ENCODE measurements around the gene NGEF.
"Not testable (repeated sequence)": the region's sequence is repeated elsewhere in the genome, so short reads cannot be mapped to it uniquely, and the experiment has no call there.

The NGEF gene

DNA sequence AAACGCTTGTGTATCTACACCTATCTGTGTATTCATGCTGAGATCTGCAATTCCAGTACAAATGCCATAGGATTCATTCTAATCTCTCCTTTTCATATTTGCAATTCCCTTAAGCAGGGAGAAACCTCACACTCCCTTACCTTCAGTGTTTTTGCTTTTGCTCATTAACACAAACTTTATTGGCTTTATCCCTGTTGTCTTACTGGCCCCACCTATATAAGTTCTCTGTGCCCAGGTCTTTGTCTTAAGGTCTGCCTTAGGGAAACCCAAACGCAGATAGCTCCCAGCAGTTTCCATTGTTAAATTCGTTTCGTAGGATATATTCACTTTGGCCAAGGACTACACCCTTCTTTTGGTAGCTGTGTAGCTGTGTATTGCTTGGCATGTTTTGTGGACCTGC, 147.0 kb downstream of the NGEF start:
- DNase-seq, result no peak

DNA sequence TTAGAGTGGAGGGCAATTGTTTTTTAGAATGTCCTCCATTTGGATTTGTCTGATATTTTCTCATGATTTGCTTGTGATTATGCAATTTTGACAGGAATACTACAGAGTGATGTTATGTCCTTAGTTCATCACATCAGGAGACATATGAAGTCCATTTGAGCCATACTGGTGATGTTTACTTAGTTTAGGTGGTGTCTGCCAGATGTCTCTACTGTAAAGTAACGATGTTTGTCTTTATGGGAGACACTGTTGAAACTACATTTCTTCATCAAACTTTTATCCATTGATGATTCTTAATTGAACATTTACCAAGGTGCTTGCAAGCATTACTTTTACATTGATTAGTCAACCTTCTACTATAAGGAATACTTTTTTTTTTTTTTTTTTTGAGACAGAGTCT, 147.9 kb downstream of the NGEF start:
- DNase-seq, result no peak

DNA sequence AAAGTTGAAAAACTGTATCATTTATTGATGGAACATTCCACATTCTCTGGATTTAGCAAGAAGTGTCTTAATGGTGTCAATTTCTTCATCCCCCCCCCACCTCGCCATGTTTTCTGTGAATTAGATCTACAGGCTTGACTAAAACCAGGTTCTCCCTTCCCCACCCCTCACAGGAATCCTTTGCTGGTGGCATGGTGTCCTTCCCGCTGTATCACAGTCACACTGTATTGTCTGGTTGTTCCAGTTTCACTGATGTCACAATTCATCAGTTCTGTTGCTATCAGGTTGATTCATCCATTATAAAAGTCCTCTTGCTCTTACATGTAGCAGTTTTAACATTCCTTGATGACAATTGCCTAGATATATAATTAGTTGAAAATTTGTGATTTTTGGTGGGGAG, 149.1 kb downstream of the NGEF start:
- DNase-seq, result no peak

DNA sequence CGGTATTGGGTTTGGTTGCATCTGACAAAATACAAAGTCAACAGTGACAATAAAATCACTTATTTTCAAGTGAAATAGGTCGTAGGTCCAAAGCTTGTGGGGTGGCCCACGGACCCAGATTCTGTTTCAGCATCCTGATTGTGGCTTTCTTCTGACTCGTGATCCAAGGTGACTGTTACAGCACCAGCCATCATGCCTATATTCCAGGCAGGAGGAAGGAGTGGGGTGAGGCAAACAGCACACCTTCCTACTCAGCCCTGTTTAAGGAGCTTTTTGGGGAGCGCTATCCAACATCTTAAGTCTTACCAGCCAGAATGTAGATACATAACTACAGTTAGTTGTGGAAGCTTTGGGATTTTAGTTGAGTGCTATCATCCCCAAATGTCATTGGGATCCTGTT, 151.7 kb downstream of the NGEF start:
- no peak for DNase-seq

DNA sequence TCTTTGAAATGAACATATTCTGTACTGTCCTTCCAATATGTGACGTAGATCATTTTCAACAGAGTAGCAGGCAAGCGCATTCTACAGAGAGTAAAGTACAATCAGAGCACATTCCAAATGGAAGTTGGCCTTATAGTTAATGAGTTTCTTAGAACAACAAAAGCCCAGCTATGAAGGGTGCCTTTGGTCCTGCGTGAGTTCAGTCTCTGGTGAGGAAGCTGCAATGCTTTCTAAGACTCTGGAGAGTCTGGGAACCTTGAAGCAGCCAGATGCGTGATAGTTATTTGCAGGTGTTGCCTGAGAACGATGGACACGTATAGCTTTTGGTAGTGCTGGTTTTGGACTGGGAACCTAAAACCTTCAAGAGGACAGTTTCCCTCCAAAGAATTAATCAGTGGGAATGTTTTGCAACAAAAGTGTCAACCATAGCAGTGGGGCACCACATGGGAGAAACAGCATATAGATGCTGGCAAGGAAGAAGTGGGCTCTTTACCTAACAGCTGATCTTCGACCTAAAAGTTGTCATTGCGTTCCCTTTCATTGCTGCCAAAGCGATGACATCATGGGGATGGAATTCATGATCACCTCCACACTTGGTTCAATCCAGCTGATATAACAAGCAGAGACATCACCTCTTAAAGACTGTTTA, 152.3 kb downstream of the NGEF start:
- no peak for DNase-seq

DNA sequence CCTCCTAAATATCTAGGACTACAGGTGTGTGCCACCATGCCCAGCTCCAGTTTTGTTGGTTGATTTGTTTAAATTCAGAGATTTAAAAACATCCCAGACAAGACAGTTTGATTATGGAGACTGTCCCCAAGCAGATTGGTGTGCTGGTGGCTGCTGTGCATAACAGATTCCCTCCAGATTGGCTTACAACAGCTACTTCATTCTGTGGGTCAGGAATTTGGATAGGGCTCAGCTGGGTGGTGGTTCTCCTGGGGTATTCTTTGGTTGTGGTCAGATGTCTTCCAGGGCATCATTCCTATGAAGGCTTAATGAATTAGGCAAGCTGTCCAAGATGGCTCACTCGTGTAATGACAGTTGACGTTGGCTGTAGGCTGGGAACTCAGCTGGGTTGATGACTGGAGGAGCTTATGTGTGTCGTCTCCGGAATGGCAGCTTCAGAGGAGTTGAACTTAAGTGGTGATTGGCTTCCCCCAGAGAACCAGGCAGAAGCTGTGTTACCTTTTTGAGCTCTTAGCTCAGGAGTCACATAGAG, 153.6 kb downstream of the NGEF start:
- no peak for DNase-seq

DNA sequence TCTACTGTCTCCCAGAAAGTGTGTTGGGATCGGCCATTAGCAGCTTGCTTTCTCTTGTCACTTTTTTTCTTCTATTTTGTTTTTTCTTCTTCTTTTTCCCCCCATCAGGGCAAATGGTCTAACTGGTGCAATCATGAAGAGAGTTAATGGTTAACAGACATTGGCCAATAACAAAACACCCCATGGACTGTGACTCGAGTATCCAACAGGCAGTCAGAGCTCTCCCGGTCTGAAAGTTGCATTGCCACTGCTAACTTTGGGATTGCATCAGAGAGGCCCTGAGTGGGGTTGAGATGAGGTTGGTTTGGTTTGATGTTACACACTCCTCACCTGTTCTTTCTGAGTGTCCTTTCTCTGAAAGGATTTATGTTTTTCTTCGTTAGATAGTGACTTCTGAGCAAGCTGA, 155.9 kb downstream of the NGEF start:
- no peak for DNase-seq

DNA sequence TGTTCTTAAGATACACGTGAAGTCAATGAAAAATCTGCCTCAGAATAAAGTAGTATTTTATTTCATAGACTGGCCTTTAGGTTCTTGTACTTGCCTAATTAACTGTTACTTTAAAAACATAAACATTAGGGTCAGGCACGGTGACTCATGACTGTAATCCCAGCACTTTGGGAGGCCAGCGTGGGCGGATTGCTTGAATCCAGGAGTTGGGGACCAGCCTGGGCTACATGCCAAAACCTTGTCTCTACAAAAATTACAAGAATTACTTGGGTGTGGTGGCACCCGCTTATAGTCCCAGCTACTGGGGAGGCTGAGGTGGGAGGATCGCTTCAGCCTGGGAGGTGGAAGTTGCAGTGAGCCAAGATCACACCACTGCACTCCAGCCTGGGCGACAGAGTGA, 159.0 kb downstream of the NGEF start:
- no peak for DNase-seq

DNA sequence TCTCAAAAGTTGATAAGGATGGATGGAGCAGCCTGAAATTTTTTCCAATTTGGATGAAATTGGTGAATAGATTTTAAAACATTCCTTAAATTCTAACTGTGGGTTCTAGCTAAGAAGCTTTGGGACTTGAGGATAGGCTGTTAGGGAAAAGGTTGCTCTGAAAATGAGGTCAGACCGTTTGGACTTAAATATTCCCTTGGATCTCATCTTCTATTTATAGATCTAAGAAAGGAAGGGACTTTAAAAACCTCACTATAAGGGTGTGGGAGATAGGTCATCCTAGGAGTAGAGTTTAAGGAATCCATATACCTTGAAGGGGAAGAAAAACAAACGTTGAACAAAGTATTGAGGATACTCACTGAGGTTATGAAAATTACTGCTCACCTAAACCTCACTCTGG, 160.4 kb downstream of the NGEF start:
- no peak for DNase-seq

DNA sequence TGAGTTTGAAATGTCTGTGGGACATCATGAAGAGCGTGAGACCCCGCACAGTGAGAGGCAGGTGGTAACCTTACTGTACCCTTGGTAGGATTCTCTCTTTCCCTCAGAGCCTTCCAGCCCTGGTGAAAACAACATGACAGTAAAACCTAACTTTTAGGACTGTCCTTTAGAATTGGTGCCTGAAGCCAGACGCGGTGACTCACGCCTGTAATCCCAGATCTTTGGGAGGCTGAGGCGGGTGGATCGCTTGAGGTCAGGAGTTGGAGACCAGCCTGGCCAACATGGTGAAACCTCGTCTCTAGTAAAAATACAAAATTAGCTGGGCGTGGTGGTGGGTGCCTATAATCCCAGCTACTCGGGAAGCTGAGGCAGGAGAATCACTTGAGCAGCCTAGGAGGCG, 161.0 kb downstream of the NGEF start:
- DNase-seq, result not testable (repeated sequence)

DNA sequence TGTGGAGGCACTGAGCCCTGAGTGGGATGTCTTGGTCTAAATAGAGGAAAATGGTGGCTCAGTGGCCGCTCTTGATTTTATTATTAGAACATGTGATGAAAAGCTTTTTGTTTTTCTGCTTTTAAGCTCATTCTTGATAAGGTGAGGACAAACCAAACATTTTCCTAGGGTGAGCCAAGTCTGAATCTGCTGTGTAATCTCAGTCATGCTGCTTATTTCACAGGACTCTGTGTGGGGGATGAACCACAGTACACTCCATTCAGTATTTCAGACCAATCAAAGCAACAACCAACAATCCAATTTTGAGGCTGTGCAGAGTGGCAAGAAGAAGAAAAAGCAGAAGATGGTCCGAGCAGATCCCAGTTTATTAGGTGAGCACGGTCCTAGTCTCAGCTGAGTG, 163.0 kb downstream of the NGEF start:
- DNase-seq, result no peak

DNA sequence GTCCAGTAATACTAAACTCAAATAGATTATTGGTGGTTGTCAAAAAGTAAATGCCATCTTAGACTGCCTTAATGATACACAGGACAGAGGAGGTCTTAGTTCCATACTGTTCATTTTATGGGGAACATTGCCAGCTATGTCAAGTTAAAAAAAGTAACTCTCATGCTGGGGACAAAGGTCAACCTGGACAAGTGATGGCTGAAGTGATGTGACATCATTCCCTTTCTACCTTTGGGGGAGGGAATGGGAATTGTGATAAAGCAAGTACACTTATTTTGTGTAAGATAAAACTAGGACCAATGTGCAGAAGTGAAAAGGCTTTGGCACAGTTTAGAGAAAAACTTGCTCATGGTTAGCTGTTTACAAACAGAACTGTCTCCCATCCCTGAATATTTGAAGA, 167.0 kb downstream of the NGEF start:
- no peak for DNase-seq

DNA sequence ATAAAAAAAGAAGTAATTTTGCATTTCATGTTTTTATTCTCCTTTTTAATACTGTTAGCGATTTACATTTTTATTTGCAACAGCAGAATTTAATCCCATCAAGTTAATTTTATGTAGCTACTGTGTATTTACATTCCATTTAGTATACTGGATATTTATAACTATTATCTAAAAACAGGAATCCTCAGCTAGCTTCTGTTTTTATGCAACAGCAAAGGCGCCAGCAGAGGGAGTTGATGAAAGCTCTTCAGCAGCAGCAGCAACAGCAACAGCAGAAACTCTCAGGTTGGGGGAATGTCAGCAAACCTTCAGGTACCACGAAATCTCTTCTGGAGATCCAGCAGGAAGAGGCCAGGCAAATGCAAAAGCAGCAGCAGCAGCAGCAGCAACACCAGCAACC, 169.2 kb downstream of the NGEF start:
- DNase-seq, result no peak

DNA sequence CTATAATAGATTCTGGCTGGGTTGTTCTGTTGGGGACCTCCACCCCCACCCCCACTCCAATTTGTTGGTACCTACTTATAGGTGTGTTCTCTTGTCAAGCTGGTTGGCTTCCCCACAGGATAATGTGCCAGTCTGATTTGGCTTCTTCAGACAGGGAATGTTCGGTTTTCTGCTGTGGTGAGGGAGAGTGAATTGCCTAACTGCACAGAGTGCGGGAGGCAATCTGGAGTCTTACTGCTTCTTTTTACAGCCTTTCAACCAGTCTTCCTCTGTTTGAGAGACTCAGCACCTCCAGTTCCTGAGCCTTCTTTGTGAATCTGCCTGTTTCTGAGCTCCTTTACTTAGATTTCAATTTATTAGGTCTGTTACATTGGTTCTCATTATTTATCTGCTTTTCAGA, 170.4 kb downstream of the NGEF start:
- no peak for DNase-seq

DNA sequence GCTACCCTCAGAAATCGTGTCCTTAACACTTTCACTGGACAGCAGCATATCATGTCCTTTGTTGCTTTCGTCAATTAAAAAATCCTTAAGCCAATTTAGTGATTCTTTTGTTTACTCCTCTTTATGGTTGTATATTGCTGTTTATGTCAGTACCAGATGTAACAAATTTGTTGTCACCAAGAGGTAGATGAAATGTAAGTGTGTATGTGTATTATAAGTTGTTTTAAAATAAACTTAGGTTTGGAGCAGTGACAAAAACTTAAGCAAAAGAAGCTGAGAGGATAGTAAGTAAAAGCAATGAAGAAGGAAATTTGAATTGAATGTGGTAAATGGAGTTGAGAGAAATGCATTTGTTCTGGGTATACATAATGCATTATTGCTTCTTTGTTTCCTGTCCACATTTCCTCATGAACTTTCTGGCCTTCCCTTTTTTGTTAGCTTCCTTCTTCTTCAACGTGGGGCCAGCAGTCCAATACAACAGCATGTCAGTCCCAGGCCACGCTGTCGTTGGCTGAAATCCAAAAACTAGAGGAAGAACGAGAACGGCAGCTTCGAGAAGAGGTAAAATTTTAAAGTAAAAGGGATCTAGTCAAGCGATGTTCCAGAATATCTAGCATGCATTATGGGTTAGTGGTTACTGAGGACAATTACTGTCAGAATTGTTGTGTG, 173.5 kb downstream of the NGEF start:
- no peak for DNase-seq

DNA sequence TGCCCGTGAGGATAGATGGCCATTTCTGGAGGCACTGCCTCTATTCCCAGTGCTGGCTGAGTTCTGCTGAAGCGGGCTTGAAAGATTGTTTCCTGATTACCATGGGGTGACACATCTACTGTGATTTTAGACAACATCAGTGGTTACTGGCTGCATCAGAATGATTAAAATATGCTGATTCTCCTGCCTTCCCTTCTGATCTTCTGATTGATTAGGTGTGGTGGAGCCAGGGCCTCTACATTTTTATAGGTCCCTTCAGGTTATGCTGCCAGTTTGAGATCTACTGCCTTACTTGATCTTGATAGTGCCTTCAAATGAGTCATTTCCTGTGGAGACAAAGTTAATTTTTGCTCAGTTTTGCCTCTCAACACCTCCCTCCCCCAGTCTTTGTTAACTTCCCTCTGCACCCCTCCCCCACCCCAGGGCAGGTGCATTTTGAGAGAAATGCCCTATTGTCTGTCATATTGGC, 174.6 kb downstream of the NGEF start:
- peak; percentile 87 for DNase-seq

DNA sequence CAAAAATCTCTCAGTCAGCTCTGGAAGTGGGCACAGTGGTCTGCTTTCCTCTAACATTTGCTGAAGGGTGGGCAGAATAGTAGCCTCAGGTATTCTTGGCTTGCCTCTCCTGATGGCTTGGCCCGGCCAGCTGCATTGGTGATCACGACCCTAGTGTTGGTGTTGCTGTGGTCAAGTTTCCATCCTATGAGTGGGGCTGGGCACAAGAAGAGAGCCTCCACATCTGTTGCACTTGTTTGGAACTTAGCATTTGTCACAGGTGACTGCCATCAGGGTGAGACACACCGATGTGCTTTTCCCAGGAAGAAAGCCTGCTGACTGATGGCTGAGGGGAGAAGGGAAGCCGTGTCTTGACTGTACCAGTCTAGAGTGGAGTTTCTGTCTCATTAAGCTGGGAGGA, 176.1 kb downstream of the NGEF start:
- no peak for DNase-seq

DNA sequence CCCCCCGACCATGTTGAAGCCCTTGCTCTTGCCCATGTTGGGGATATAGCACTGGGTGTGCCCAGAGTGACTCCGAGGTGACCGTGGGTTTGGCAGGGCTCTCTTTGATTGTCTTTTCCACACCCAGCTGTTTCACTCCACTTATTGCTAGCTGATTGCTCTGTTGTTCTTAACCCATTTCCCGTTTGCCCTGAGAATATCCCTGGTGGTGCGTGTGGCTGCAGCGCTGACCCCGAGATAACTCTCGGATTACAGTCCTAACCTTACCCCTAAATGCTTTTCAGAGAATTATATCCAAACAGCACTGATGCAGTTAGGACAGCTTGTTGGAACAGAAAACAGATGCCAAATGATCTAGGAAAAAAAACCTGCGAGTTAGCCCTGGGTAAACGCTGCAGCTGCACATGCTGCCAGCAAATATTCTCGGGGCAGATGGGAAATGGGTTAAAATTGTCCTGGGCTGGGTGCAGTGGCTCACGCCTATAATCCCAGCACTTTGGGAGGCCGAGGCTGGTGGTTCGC, 177.3 kb downstream of the NGEF start:
- no peak for DNase-seq

DNA sequence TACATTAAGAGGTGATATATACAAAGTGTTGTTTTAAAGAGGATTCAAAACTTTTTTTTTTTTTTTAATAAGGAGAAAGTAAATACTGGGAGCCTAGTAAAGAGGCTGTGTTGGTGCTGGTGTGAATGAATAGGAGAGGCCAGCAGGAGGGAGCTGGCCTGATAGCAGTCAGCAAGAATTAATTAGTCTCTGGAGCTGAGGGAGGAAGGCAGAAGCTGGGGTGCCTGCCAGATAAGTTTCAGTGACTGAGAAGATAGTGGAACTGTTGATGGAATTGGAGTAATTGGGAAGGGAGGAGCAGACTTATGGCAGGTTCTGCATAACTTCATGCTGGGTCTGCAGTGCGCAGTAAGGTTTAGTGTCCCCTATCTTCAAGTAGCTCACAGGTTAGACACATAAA, 179.2 kb downstream of the NGEF start:
- no peak for DNase-seq

DNA sequence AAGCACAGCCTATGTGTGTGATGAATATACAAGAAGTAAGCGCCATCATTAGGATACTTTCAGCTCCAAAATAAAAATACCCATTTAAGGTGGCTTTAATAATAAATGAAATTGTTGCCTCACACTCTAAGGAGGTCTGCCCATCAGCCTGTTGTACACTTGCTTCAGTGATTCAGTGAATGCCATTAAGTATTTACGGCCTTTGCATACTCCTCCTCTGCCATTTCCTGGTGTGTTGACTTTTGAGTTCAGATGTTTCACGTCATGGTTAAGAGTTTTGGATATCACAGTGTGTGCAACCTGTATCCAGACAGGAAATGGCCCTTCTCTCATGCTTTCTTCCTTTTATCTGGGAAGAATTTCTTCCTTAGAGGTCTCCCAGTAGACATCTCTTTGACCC, 181.6 kb downstream of the NGEF start:
- DNase-seq, result no peak

DNA sequence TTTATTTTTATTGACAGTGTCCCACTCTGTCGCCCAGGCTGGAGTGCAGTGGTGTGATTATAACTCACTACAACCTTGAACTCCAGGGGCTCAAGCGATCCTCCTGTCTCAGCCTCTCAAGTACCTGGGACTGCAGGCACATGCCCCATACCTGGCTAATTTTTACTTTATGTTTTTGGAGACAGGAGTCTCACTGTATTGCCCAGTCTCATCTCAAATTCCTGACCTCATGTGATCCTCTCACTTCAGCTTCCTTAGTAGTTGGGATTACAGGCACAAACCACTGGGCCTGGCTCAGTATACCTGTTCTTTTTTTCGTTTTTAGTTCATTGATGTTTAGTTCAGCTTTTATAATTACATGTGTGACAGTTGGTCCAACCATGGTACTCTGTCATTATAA, 183.1 kb downstream of the NGEF start:
- no peak for DNase-seq
